Fibroblast of skin of right biceps (primary cell): ENCODE data around the gene MLST8.
A peak's percentile ranks its signal among the peaks of the same experiment; 100 is the strongest.
"Not testable (repeated sequence)": the region's sequence is repeated elsewhere in the genome, so short reads cannot be mapped to it uniquely, and the experiment has no call there.

Source experiments
- DNase-seq: peaks from one replicate; pipeline ENCODE4 v3.0.0-alpha.2; 2013

The MLST8 gene

GRCh38 chr16:2191446-2191706, 13.9 kb upstream of the MLST8 start:
- DNase-seq = no peak

GRCh38 chr16:2194166-2194834, 11.0 kb upstream of the MLST8 start:
- DNase-seq = peak; percentile 56

GRCh38 chr16:2194852-2195321, 10.4 kb upstream of the MLST8 start:
- peak; percentile 28 for DNase-seq

- no peak for DNase-seq
These were observed 9.7 kb upstream of the MLST8 start for GRCh38 chr16:2195322-2196161.

- no peak for DNase-seq
These were observed 8.9 kb upstream of the MLST8 start, which contains the start of gene CASKIN1 for GRCh38 chr16:2196162-2196980. Gene CASKIN1, minus strand, starts transcription at chr16:2196605. Its CDS starts 173 bp downstream, at chr16:2196432.

GRCh38 chr16:2196981-2197511, 8.2 kb upstream of the MLST8 start:
- DNase-seq = no peak

GRCh38 chr16:2197765-2198164, 7.5 kb upstream of the MLST8 start:
- no peak for DNase-seq

- DNase-seq = no peak
These were observed 7.0 kb upstream of the MLST8 start for GRCh38 chr16:2198283-2198682.

GRCh38 chr16:2199095-2199494, 6.2 kb upstream of the MLST8 start:
- DNase-seq = no peak

GRCh38 chr16:2199621-2200139, 5.6 kb upstream of the MLST8 start:
- no peak for DNase-seq

- DNase-seq = no peak
These were observed 4.9 kb upstream of the MLST8 start for GRCh38 chr16:2200313-2200712.

GRCh38 chr16:2203119-2203688, 2.0 kb upstream of the MLST8 start:
- not testable (repeated sequence) for DNase-seq

- DNase-seq = no peak
These were observed 694 bp upstream of the MLST8 start for GRCh38 chr16:2204416-2205103.

GRCh38 chr16:2205967-2206313, 686 bp downstream of the MLST8 start:
- DNase-seq = no peak

GRCh38 chr16:2206420-2206779, 1.1 kb downstream of the MLST8 start:
- DNase-seq = no peak

- DNase-seq = no peak
These were observed 1.7 kb downstream of the MLST8 start for GRCh38 chr16:2206780-2207433.

GRCh38 chr16:2207872-2208271, 2.6 kb downstream of the MLST8 start:
- DNase-seq = no peak

GRCh38 chr16:2208308-2208707, 3.1 kb downstream of the MLST8 start:
- DNase-seq = no peak

- DNase-seq = no peak
These were observed 3.5 kb downstream of the MLST8 start for GRCh38 chr16:2208772-2209171.

GRCh38 chr16:2209258-2210008, 4.2 kb downstream of the MLST8 start:
- no peak for DNase-seq

- DNase-seq = no peak
These were observed 4.7 kb downstream of the MLST8 start for GRCh38 chr16:2210009-2210332.
